ENCODE data around the gene FUT6. TPM values are rescaled to one million over a fixed set of nuclear protein-coding genes. Genes with fewer than 3 reads are reported as not detected.
A peak's percentile ranks its signal among the peaks of the same experiment; 100 is the strongest.

The FUT6 gene
- total RNA-seq, 1 donor from 2014 or later = not detected

- peak overlapping the region; percentile 35 for H3K4me3 ChIP-seq (ENCODE audit: low read depth, low read length)
- TF ChIP-seq CTCF (conservative IDR thresholded peaks at IDR 0.05; ENCODE audit: low read depth, low read length) = peak; percentile 82
- DNase-seq (ENCODE audit: low read depth) = no peak
These were observed 33.9 kb downstream of the FUT6 start for GRCh38 chr19:5805462-5806132.

- peak within 1 kb of the TSS; percentile 44 for H3K4me3 ChIP-seq (ENCODE audit: low read depth, low read length)
- no peak for DNase-seq (ENCODE audit: low read depth)
- no peak for TF ChIP-seq CTCF (conservative IDR thresholded peaks at IDR 0.05; ENCODE audit: low read depth, low read length)
These were observed 34.7 kb downstream of the FUT6 start, which contains the start of gene NRTN for GRCh38 chr19:5804516-5805461. TSS of gene NRTN (plus strand) at chr19:5805067. CDS start at chr19:5824166, 19,099 bp downstream.

- TF ChIP-seq CTCF (conservative IDR thresholded peaks at IDR 0.05; ENCODE audit: low read depth, low read length) = peak; percentile 95
- H3K4me3 ChIP-seq (ENCODE audit: low read depth, low read length) = peak overlapping the region; percentile 44
- no peak for DNase-seq (ENCODE audit: low read depth)
These were observed 35.6 kb downstream of the FUT6 start for GRCh38 chr19:5803752-5804515.

- H3K4me3 ChIP-seq (ENCODE audit: low read depth, low read length) = peak overlapping the region; percentile 44
- no peak for DNase-seq (ENCODE audit: low read depth)
- TF ChIP-seq CTCF (conservative IDR thresholded peaks at IDR 0.05; ENCODE audit: low read depth, low read length) = no peak
These were observed 36.1 kb downstream of the FUT6 start for GRCh38 chr19:5803441-5803751.

GRCh38 chr19:5801796-5802619, 37.5 kb downstream of the FUT6 start:
- TF ChIP-seq CTCF (conservative IDR thresholded peaks at IDR 0.05; ENCODE audit: low read depth, low read length) = no peak
- DNase-seq (ENCODE audit: low read depth) = no peak
- H3K4me3 ChIP-seq (ENCODE audit: low read depth, low read length) = no peak overlapping the region
